ELF-1 (cell line): ENCODE results near the gene INPP4B.

Source experiments
- DNase-seq: peaks from one replicate; pipeline ENCODE4 v3.0.0-alpha.2; 2016; ENCODE audit warnings: low read depth, low spot score

INPP4B gene

GRCh38 chr4:142309772-142310171 is 536.3 kb downstream of the INPP4B start:
- no peak for DNase-seq

GRCh38 chr4:142307857-142308256 is 538.2 kb downstream of the INPP4B start:
- DNase-seq: no peak

- DNase-seq: peak; percentile 9
These were observed 548.8 kb downstream of the INPP4B start for GRCh38 chr4:142297313-142297712.

- DNase-seq: no peak
These were observed 552.6 kb downstream of the INPP4B start for GRCh38 chr4:142293536-142293935.

GRCh38 chr4:142292231-142292630 is 553.9 kb downstream of the INPP4B start:
- no peak for DNase-seq

GRCh38 chr4:142291299-142292050 is 554.6 kb downstream of the INPP4B start:
- no peak for DNase-seq

- DNase-seq: no peak
These were observed 558.7 kb downstream of the INPP4B start for GRCh38 chr4:142287371-142287770.

GRCh38 chr4:142285222-142285583 is 560.9 kb downstream of the INPP4B start:
- no peak for DNase-seq

- DNase-seq: no peak
These were observed 561.5 kb downstream of the INPP4B start for GRCh38 chr4:142284402-142285221.

GRCh38 chr4:142282870-142283431 is 563.1 kb downstream of the INPP4B start:
- no peak for DNase-seq

GRCh38 chr4:142281999-142282398 is 564.1 kb downstream of the INPP4B start:
- no peak for DNase-seq

- no peak for DNase-seq
These were observed 567.4 kb downstream of the INPP4B start for GRCh38 chr4:142278663-142279062.

- no peak for DNase-seq
These were observed 567.9 kb downstream of the INPP4B start for GRCh38 chr4:142278171-142278570.

GRCh38 chr4:142274137-142274536 is 572.0 kb downstream of the INPP4B start:
- no peak for DNase-seq

GRCh38 chr4:142272452-142272851 is 573.6 kb downstream of the INPP4B start:
- DNase-seq: no peak

GRCh38 chr4:142271832-142272231 is 574.3 kb downstream of the INPP4B start:
- no peak for DNase-seq

GRCh38 chr4:142267101-142267500 is 579.0 kb downstream of the INPP4B start:
- no peak for DNase-seq

GRCh38 chr4:142265946-142266345 is 580.2 kb downstream of the INPP4B start:
- DNase-seq: no peak

GRCh38 chr4:142265536-142265935 is 580.6 kb downstream of the INPP4B start:
- DNase-seq: no peak

GRCh38 chr4:142264961-142265360 is 581.1 kb downstream of the INPP4B start:
- DNase-seq: no peak

- DNase-seq: no peak
These were observed 583.1 kb downstream of the INPP4B start for GRCh38 chr4:142262956-142263355.

- no peak for DNase-seq
These were observed 597.2 kb downstream of the INPP4B start for GRCh38 chr4:142248946-142249345.

- no peak for DNase-seq
These were observed 602.8 kb downstream of the INPP4B start for GRCh38 chr4:142243255-142243654.
